Ascending aorta (tissue), 2 donors: ENCODE results near the gene TSSC4. TPM values are rescaled to one million over a fixed set of nuclear protein-coding genes. Genes with fewer than 3 reads are reported as not detected.
A peak's percentile ranks its signal among the peaks of the same experiment; 100 is the strongest.

ENCODE experiments used
- DNase-seq, 2 donors: peaks; one replicate each; pipeline ENCODE4 v3.0.0-alpha.2; 2019; ENCODE audit warnings: low spot score in 2 of 2
- H3K27ac ChIP-seq, 2 donors: fragments of 200-600 bp; sonication (generic); one replicate each; pipeline ENCODE4 v1.5.1; 2016 to 2017; ENCODE audit warnings: mild to moderate bottlenecking in 1 of 2
- H3K27me3 ChIP-seq: fragments of 200-600 bp; sonication (generic); one replicate; pipeline ENCODE4 v1.5.1; 2017
- H3K36me3 ChIP-seq, 2 donors: fragments of 200-600 bp; sonication (generic); one replicate each; pipeline ENCODE4 v1.5.1; 2016
- H3K4me1 ChIP-seq, 2 donors: fragments of 200-600 bp; sonication (generic); one replicate each; pipeline ENCODE4 v1.5.1; 2016 to 2017; ENCODE audit warnings: mild to moderate bottlenecking in 1 of 2
- H3K4me3 ChIP-seq, 2 donors: fragments of 200-600 bp; sonication (generic); one replicate each; pipeline ENCODE4 v1.5.1; 2016 to 2017; ENCODE audit warnings: mild to moderate bottlenecking in 1 of 2
- H3K9me3 ChIP-seq, 2 donors: fragments of 200-600 bp; sonication (generic); one replicate each; pipeline ENCODE4 v1.5.1; 2016
- CTCF ChIP-seq, 3 experiments: fragments of 200-600 bp in 2 of 3; fragments of 450-650 bp in 1 of 3; sonication (generic) in 2 of 3; IDR thresholded peaks; one replicate each; pipeline ENCODE4 v1.5.1; 2016 to 2019; ENCODE audit warnings: antibody characterized with exemption in 3 of 3, mild to moderate bottlenecking in 1 of 3, moderate library complexity in 1 of 3
- intact Hi-C: fragments of 100-400 bp; cut with DNase I; formaldehyde crosslinking; loops from one replicate; pipeline ENCODE4 v1.15.1; 2023
- total RNA-seq: library from RNA; depleted of rRNA; stranded (reverse); fragments of >200 nt; gene quantifications from one replicate; pipeline ENCODE4 v1.1.0, GENCODE V29; 2016

Gene TSSC4
- total RNA-seq, 1 donor from 2014 or later, result 183 TPM

GRCh38 chr11:2427721-2428321 is 27.3 kb downstream of the TSSC4 start:
- Histone ChIP-seq H3K36me3 (no peaks in the 10 kb centered on the region), H3K4me3 (no peak overlapping the region), H3K9me3 (no peaks in the 10 kb centered on the region), H3K27ac (no peak overlapping the region), H3K4me1 (no peaks in the 10 kb centered on the region), H3K27me3 (no peaks in the 10 kb centered on the region)
- TF ChIP-seq CTCF (IDR thresholded peaks at IDR 0.05), result no peak
- intact Hi-C loops, result no loop called here
- DNase-seq, result no peak

- Histone ChIP-seq H3K27me3 (no peaks in the 10 kb centered on the region), H3K36me3 (no peaks in the 10 kb centered on the region), H3K4me1 (no peaks in the 10 kb centered on the region), H3K9me3 (no peaks in the 10 kb centered on the region), H3K4me3 (no peak overlapping the region), H3K27ac (no peak overlapping the region)
- intact Hi-C loops, result no loop called here
- DNase-seq, result no peak
- TF ChIP-seq CTCF (IDR thresholded peaks at IDR 0.05), result peak; percentile 16 to 52 (median 47)
Measured at GRCh38 chr11:2428322-2428795, 27.8 kb downstream of the TSSC4 start.

- no peak for DNase-seq
- Histone ChIP-seq H3K4me3 (no peak overlapping the region), H3K4me1 (no peaks in the 10 kb centered on the region), H3K27ac (no peak overlapping the region), H3K27me3 (no peaks in the 10 kb centered on the region), H3K36me3 (no peaks in the 10 kb centered on the region), H3K9me3 (no peaks in the 10 kb centered on the region)
- intact Hi-C loops, result no loop called here
- TF ChIP-seq CTCF (IDR thresholded peaks at IDR 0.05), result no peak
Measured at GRCh38 chr11:2431395-2431794, 30.8 kb downstream of the TSSC4 start.

GRCh38 chr11:2432171-2432621 is 31.6 kb downstream of the TSSC4 start:
- Histone ChIP-seq H3K4me1 (no peaks in the 10 kb centered on the region), H3K9me3 (no peaks in the 10 kb centered on the region), H3K27ac (no peak overlapping the region), H3K27me3 (no peaks in the 10 kb centered on the region), H3K4me3 (no peak overlapping the region), H3K36me3 (no peaks in the 10 kb centered on the region)
- intact Hi-C loops, result no loop called here
- TF ChIP-seq CTCF (IDR thresholded peaks at IDR 0.05), result no peak
- no peak for DNase-seq

GRCh38 chr11:2432628-2433071 is 32.1 kb downstream of the TSSC4 start:
- Histone ChIP-seq H3K9me3 (no peaks in the 10 kb centered on the region), H3K36me3 (no peaks in the 10 kb centered on the region), H3K4me3 (no peak overlapping the region), H3K27ac (no peak overlapping the region), H3K27me3 (no peaks in the 10 kb centered on the region), H3K4me1 (no peaks in the 10 kb centered on the region)
- intact Hi-C loops, result no loop called here
- no peak for TF ChIP-seq CTCF (IDR thresholded peaks at IDR 0.05)
- no peak for DNase-seq
